H1 (cell line): Measurements from ENCODE around the gene GPR21.

Experiments
- CBX8 ChIP-seq: fragments of 300-800, 300-1000 bp; sonication (generic); IDR thresholded peaks from 2 replicates; pipeline ENCODE4 v1.7.1; 2016; ENCODE audit warnings: low read depth, low read length, borderline replicate concordance
- CHD2 ChIP-seq: IDR thresholded peaks from 2 replicates; pipeline ENCODE4 v1.6.1; 2012; ENCODE audit warnings: low read length, improper control_type of control experiment
- EZH2 ChIP-seq: fragments of 200-600 bp; sonication (generic); IDR thresholded peaks from 2 replicates; pipeline ENCODE4 v1.7.1; 2012; ENCODE audit warnings: low read depth, mild to moderate bottlenecking, moderate library complexity, low read length, inconsistent platforms; ENCODE audit not compliant: severe bottlenecking
- GTF2F1 ChIP-seq: IDR thresholded peaks from 2 replicates; pipeline ENCODE4 v1.6.1; 2012; ENCODE audit warnings: low read depth, low read length, improper control_type of control experiment, borderline replicate concordance
- HDAC6 ChIP-seq: IDR thresholded peaks from one replicate; pipeline ENCODE4 v1.7.1; 2012; ENCODE audit warnings: low read depth, mild to moderate bottlenecking, inconsistent platforms, low read length, moderate library complexity
- POLR2A ChIP-seq, 2 experiments: IDR thresholded peaks; 1 replicate in 1 of 2; 2 replicates in 1 of 2; pipeline ENCODE4 v1.6.1; 2011; ENCODE audit warnings: low read depth in 2 of 2, low read length in 2 of 2, mild to moderate bottlenecking in 2 of 2; ENCODE audit errors: control extremely low read depth in 1 of 2
- POLR2AphosphoS5 ChIP-seq: IDR thresholded peaks from 2 replicates; pipeline ENCODE4 v1.6.1; 2011; ENCODE audit warnings: low read depth, low read length
- TF ChIP-seq, protein P1 (sequence below), 3 experiments: IDR thresholded peaks; 1 replicate in 2 of 3; 2 replicates in 1 of 3; pipeline versions ENCODE4 v1.5.1 to v1.6.1; 2011; ENCODE audit warnings: low read length in 3 of 3, mild to moderate bottlenecking in 3 of 3, inconsistent platforms in 2 of 3, low read depth in 1 of 3, moderate library complexity in 1 of 3; ENCODE audit not compliant: insufficient read depth in 1 of 3; ENCODE audit errors: control extremely low read depth in 1 of 3
- TF ChIP-seq, protein P2 (sequence below): IDR thresholded peaks from 2 replicates; pipeline ENCODE4 v1.6.1; 2011; ENCODE audit warnings: low read length, improper control_type of control experiment

DNA sequence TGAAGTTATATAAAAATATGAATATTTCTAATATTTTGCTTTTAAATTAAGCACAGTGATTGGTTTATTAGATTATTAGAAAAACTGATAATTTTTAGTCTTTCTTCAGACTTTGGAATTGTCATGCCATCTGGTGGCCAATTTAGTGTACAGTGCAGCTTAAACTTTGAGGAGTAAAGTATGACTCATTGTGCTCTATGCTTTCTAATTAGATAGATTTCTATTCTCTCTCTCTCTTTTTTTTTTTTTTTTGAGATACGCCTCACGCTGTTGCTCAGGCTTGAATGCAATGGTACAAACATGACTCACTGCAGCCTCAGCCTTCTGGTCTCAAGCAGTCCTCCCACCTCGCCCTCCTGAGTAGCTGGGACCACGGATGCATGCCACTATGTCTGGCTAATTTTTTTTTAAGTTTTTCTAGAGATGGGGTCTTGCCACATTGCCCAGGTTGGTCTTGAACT, 42.1 kb upstream of the GPR21 start:
- TF ChIP-seq POLR2A (IDR thresholded peaks at IDR 0.05; ENCODE audit: control extremely low read depth in 1 of 2, low read depth in 2 of 2, low read length in 2 of 2) (no peak), EZH2 (no peak), POLR2AphosphoS5 (no peak), HDAC6 (no peak), CHD2 (no peak), CBX8 (no peak), GTF2F1 (no peak)
- TF ChIP-seq, protein P1, sequence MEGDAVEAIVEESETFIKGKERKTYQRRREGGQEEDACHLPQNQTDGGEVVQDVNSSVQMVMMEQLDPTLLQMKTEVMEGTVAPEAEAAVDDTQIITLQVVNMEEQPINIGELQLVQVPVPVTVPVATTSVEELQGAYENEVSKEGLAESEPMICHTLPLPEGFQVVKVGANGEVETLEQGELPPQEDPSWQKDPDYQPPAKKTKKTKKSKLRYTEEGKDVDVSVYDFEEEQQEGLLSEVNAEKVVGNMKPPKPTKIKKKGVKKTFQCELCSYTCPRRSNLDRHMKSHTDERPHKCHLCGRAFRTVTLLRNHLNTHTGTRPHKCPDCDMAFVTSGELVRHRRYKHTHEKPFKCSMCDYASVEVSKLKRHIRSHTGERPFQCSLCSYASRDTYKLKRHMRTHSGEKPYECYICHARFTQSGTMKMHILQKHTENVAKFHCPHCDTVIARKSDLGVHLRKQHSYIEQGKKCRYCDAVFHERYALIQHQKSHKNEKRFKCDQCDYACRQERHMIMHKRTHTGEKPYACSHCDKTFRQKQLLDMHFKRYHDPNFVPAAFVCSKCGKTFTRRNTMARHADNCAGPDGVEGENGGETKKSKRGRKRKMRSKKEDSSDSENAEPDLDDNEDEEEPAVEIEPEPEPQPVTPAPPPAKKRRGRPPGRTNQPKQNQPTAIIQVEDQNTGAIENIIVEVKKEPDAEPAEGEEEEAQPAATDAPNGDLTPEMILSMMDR (IDR thresholded peaks at IDR 0.05; ENCODE audit: control extremely low read depth in 1 of 3, insufficient read depth in 1 of 3, low read depth in 1 of 3, low read length in 3 of 3), result peak in 1 of 3 experiments; percentile 38; a peak in 1 of 4 replicates
- TF ChIP-seq, protein P2, sequence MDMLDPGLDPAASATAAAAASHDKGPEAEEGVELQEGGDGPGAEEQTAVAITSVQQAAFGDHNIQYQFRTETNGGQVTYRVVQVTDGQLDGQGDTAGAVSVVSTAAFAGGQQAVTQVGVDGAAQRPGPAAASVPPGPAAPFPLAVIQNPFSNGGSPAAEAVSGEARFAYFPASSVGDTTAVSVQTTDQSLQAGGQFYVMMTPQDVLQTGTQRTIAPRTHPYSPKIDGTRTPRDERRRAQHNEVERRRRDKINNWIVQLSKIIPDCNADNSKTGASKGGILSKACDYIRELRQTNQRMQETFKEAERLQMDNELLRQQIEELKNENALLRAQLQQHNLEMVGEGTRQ, result no peak
